ENCODE measurements around the gene PKN2.

PKN2 gene

DNA sequence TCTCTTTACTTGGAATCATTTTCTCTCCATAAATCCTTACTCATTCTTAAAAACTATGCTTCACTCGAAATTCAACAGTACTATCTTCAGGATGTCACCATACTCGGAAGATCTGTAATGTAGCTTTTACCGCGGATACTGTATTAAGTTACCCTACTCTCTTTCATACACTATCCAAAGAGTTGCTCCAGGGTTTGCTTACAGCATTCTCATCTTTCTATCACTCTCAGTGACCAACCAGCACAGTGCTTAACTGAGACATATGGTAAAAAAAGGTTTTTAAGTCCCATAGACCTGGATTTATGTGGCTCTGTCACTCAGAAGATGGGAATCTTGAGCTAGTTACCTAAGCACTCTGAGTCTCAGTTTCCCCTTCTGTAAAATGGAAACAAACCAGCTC, 191.5 kb downstream of the PKN2 start:
- H3K27ac ChIP-seq (ENCODE audit: extremely low read depth, low read depth, low read length): no peak overlapping the region
- no peak for TF ChIP-seq REPIN1 (tag by site-specific recombination; IDR thresholded peaks at IDR 0.05; ENCODE audit: low read depth)
- peaks cover 1 to 11% of the 10 kb centered on the region in 2 experiments; a peak in 2 of 3 replicates for H3K36me3 ChIP-seq (ENCODE audit: control insufficient read depth in 2 of 2, insufficient read depth in 1 of 2, low read length in 2 of 2)
- H3K9me3 ChIP-seq (ENCODE audit: control insufficient read depth, insufficient read depth, low read depth, low read length): no peaks in the 10 kb centered on the region
- POLR2A ChIA-PET: no interaction called here
- H3K4me1 ChIP-seq (ENCODE audit: control insufficient read depth, insufficient read depth, low read length): no peaks in the 10 kb centered on the region
- H3K4me3 ChIP-seq (ENCODE audit: low read depth, low read length): no peak overlapping the region
- CTCF ChIA-PET: interaction anchor here (0.7 to 3.2 kb wide), 5 partner anchors 32 to 223 kb away, joined by 3 to 13 read pairs (median 4); no protein-coding TSS in a partner anchor

DNA sequence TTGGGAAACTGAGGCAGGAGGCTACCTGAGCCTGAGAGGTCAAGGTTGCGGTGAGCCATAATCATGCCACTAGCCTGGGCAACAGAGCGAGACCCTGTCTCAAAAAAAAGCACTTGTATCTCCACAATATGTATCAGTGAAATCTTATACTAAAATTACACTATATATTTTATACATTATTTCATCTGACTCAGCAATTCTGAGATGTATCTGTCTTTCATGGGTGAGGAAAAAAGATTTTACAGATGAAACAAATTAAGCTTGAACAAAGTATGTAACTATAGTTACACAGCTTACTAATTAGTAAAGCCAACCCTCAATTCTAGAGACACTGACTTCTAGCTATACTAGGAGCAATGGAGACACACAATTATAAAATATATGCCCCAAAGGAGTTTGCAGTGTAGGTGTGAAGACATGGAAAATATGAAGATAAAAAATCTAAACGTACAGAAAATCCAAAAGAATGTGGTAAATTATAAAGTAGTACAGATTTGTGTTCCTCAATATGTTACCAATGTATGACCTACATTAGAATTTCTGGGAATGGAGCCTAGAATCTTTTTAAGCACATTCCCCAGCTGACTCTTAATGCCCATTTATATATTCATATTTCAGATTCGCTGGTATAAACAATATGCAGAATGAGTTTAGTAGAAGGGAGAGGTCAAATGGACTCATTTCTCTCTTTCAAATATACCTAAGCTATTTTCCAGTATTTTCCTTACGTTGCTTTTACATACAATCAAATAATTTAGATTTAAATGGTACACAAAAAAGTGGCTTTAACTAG, 192.7 kb downstream of the PKN2 start:
- H3K4me3 ChIP-seq (ENCODE audit: low read depth, low read length): no peak overlapping the region
- peaks cover 4 to 23% of the 10 kb centered on the region in 2 experiments; a peak in 2 of 3 replicates for H3K36me3 ChIP-seq (ENCODE audit: control insufficient read depth in 2 of 2, insufficient read depth in 1 of 2, low read length in 2 of 2)
- TF ChIP-seq ZNF10 (tag by site-specific recombination; IDR thresholded peaks at IDR 0.05) (no peak), ZNF114 (tag by site-specific recombination; IDR thresholded peaks at IDR 0.05) (no peak), ZFP41 (tag by site-specific recombination; IDR thresholded peaks at IDR 0.05; ENCODE audit: borderline replicate concordance) (no peak), KLF1 (tag by site-specific recombination; IDR thresholded peaks at IDR 0.05) (no peak), ZNF248 (tag by site-specific recombination; IDR thresholded peaks at IDR 0.05) (no peak), ZNF555 (tag by site-specific recombination; conservative IDR thresholded peaks at IDR 0.05) (no peak), ZNF175 (tag by site-specific recombination; IDR thresholded peaks at IDR 0.05) (no peak), ZNF324 (tag by site-specific recombination; IDR thresholded peaks at IDR 0.05) (no peak), ZNF214 (tag by site-specific recombination; IDR thresholded peaks at IDR 0.05; ENCODE audit: borderline replicate concordance) (no peak), YY1 (tag by site-specific recombination; IDR thresholded peaks at IDR 0.05) (no peak), ZBTB8A (tag by site-specific recombination; IDR thresholded peaks at IDR 0.05) (no peak)
- TF ChIP-seq, protein P1, sequence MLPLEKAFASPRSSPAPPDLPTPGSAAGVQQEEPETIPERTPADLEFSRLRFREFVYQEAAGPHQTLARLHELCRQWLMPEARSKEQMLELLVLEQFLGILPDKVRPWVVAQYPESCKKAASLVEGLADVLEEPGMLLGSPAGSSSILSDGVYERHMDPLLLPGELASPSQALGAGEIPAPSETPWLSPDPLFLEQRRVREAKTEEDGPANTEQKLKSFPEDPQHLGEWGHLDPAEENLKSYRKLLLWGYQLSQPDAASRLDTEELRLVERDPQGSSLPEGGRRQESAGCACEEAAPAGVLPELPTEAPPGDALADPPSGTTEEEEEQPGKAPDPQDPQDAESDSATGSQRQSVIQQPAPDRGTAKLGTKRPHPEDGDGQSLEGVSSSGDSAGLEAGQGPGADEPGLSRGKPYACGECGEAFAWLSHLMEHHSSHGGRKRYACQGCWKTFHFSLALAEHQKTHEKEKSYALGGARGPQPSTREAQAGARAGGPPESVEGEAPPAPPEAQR (tag by site-specific recombination; IDR thresholded peaks at IDR 0.05): no peak
- TF ChIP-seq, protein P2, sequence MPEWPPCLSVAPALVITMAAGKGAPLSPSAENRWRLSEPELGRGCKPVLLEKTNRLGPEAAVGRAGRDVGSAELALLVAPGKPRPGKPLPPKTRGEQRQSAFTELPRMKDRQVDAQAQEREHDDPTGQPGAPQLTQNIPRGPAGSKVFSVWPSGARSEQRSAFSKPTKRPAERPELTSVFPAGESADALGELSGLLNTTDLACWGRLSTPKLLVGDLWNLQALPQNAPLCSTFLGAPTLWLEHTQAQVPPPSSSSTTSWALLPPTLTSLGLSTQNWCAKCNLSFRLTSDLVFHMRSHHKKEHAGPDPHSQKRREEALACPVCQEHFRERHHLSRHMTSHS (tag by site-specific recombination; IDR thresholded peaks at IDR 0.05): no peak
- TF ChIP-seq, protein P3, sequence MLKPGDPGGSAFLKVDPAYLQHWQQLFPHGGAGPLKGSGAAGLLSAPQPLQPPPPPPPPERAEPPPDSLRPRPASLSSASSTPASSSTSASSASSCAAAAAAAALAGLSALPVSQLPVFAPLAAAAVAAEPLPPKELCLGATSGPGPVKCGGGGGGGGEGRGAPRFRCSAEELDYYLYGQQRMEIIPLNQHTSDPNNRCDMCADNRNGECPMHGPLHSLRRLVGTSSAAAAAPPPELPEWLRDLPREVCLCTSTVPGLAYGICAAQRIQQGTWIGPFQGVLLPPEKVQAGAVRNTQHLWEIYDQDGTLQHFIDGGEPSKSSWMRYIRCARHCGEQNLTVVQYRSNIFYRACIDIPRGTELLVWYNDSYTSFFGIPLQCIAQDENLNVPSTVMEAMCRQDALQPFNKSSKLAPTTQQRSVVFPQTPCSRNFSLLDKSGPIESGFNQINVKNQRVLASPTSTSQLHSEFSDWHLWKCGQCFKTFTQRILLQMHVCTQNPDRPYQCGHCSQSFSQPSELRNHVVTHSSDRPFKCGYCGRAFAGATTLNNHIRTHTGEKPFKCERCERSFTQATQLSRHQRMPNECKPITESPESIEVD (tag by site-specific recombination; IDR thresholded peaks at IDR 0.05): no peak
- TF ChIP-seq, protein P4, sequence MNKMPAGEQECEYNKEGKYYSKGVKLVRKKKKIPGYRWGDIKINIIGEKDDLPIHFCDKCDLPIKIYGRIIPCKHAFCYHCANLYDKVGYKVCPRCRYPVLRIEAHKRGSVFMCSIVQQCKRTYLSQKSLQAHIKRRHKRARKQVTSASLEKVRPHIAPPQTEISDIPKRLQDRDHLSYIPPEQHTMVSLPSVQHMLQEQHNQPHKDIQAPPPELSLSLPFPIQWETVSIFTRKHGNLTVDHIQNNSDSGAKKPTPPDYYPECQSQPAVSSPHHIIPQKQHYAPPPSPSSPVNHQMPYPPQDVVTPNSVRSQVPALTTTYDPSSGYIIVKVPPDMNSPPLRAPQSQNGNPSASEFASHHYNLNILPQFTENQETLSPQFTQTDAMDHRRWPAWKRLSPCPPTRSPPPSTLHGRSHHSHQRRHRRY (tag by site-specific recombination; IDR thresholded peaks at IDR 0.05): no peak
- TF ChIP-seq, protein P5, sequence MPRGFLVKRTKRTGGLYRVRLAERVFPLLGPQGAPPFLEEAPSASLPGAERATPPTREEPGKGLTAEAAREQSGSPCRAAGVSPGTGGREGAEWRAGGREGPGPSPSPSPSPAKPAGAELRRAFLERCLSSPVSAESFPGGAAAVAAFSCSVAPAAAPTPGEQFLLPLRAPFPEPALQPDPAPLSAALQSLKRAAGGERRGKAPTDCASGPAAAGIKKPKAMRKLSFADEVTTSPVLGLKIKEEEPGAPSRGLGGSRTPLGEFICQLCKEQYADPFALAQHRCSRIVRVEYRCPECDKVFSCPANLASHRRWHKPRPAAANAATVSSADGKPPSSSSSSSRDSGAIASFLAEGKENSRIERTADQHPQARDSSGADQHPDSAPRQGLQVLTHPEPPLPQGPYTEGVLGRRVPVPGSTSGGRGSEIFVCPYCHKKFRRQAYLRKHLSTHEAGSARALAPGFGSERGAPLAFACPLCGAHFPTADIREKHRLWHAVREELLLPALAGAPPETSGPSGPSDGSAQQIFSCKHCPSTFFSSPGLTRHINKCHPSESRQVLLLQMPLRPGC (tag by site-specific recombination; IDR thresholded peaks at IDR 0.05): no peak
- TF ChIP-seq, protein P6, sequence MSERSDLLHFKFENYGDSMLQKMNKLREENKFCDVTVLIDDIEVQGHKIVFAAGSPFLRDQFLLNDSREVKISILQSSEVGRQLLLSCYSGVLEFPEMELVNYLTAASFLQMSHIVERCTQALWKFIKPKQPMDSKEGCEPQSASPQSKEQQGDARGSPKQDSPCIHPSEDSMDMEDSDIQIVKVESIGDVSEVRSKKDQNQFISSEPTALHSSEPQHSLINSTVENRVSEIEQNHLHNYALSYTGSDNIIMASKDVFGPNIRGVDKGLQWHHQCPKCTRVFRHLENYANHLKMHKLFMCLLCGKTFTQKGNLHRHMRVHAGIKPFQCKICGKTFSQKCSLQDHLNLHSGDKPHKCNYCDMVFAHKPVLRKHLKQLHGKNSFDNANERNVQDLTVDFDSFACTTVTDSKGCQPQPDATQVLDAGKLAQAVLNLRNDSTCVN (tag by site-specific recombination; optimal IDR thresholded peaks at IDR 0.05): no peak
- H3K4me1 ChIP-seq (ENCODE audit: control insufficient read depth, insufficient read depth, low read length): no peaks in the 10 kb centered on the region
- no peak overlapping the region for H3K27ac ChIP-seq (ENCODE audit: extremely low read depth, low read depth, low read length)
- ChIA-PET CTCF (interaction anchor here (0.6 to 3.2 kb wide), 44 partner anchors 9 to 1183 kb away, joined by 3 to 20 read pairs (median 4); no protein-coding TSS in a partner anchor), POLR2A (no interaction called here)
- no peaks in the 10 kb centered on the region for H3K9me3 ChIP-seq (ENCODE audit: control insufficient read depth, insufficient read depth, low read depth, low read length)

Measured in HEK293 (cell line).